Stimulated activated CD8-positive, alpha-beta memory T cell treated with anti-CD3 and anti-CD28 coated beads, Interleukin-2, amount 100 ng/mL, for 1 hour (primary cell): Measurements from ENCODE around the gene GPR157.

Experiments
- DNase-seq, 2 donors: peaks; one replicate each; pipeline ENCODE4 v3.0.0-alpha.2; 2020; ENCODE audit warnings: low read depth in 2 of 2

GPR157 gene

GRCh38 chr1:9087411-9088125, 41.3 kb downstream of the GPR157 start:
- DNase-seq = no peak

DNA sequence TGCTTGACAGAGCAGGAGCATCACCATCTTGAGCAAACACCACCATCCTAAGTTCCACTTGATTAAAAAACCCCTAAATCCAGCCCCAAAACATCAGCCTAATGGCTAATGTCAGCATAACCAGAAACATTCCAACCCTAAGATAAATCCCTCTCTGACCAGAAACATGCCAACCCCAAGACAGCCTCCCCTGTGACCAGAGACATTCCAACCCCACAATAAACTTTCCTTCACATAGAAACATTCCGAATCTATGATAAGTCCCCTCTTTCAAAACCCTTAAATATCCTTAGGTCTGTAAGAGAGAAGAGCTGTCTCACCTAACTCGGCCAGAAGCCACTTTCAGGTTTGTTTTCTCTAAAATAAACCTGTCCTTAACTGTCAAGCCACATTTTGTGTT, 42.1 kb downstream of the GPR157 start:
- no peak for DNase-seq

DNA sequence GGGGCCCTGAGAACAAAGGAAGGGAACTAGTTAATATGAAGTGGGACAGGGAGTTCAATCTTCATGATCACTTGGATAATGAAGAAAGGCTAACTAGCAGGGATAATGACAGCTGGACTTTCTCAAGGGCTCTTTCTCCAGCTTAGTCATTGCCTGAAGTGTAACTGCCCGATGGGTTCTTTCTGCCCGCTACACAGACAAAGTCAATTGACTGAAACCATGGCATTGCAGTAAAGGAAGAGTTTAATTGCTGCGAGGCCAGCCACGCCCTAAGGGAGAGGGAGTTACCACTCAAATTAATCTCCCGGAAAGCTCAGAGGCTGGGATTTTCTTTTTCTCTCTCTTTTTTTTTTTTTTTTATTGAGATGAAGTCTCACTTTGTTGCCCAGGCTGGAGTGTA, 42.9 kb downstream of the GPR157 start:
- DNase-seq = no peak

GRCh38 chr1:9085306-9085940, 43.5 kb downstream of the GPR157 start:
- DNase-seq = no peak

GRCh38 chr1:9084906-9085305, 44.0 kb downstream of the GPR157 start:
- no peak for DNase-seq

DNA sequence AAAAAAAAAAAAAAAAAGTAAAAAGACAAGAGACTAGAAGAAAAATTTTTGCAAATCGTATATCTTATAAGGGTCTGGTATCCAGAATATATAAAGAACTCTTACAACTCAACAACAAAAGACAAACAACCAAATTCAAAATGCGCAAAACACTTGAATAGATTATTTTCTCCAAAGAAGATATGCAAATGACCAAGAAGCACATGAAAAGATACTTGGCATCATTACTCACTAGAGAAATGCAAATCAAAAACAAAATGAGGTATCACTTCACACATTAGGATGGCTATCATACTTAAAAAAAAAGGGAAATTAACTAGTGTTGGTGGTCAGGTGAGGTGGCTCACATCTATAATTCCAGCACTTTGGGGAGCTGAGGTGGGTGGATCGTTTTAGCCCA, 47.4 kb downstream of the GPR157 start:
- no peak for DNase-seq

- no peak for DNase-seq
Measured at GRCh38 chr1:9080705-9081291, 48.1 kb downstream of the GPR157 start.

DNA sequence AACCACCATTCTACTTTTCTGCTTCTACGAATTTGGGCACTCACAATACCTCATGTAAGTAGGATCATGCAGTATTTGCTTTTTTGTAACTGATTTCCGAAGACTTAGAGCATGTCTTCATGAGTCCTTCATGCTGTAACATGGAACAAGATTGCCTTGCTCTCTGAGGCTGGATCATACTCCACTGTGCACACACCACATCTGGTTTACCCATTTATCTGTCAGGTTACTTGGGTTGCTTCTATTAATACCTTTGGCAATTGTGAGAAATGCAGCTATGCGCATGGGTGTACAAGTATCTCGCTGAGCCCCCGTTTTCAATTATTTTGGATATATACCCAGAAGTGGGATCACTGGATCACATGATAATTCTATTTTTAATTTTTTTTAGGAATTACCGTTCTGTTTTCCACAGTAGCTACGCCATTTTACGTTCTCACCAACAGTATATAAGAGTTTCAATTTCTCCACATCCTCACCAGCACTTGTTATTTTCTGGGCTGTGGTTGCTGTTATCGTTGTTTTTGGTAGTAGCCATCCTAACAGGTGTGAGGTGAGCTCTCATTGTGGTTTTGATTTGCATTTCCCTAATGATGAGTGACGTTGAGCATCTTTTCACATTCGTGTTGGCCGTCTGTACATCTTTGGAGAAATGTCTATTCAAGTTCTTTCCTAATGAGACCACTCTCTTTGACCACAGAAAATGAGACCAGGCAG, 48.8 kb downstream of the GPR157 start:
- DNase-seq = no peak

DNA sequence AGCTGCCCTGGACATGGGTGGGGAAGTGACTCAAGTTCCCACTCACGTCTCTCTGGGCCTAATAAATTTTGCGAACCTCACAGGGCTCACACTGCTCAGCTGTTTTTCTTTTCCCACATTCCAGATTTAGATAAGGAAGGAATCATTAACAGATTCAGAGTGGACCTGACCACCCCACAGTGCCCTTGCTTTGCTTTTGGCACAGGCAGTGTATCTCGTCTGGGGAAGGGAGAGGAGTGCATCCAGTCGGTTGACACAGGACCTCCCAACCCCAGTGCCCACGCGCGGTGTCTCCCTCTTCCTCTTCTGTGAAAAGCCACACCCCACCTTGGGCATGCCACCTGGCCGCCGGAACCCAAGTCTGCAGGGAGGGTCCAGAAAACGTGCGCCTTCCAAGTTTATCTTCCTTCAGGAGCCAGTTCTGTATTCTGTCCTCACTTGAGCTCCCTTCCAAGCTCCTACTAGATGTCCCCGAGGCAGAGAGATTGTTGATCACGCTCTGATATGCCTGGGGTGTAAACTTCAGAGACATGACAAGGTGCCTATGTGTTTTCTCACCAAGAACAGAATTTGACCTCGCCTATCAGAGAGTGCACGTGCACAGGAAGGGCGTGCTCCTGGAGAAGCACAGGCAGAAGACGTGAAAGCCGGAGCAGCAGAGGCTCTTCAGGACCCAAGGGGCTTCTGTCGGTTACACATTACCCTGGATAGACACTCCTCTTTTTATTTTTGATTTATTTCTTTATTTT, 50.0 kb downstream of the GPR157 start:
- no peak for DNase-seq

DNA sequence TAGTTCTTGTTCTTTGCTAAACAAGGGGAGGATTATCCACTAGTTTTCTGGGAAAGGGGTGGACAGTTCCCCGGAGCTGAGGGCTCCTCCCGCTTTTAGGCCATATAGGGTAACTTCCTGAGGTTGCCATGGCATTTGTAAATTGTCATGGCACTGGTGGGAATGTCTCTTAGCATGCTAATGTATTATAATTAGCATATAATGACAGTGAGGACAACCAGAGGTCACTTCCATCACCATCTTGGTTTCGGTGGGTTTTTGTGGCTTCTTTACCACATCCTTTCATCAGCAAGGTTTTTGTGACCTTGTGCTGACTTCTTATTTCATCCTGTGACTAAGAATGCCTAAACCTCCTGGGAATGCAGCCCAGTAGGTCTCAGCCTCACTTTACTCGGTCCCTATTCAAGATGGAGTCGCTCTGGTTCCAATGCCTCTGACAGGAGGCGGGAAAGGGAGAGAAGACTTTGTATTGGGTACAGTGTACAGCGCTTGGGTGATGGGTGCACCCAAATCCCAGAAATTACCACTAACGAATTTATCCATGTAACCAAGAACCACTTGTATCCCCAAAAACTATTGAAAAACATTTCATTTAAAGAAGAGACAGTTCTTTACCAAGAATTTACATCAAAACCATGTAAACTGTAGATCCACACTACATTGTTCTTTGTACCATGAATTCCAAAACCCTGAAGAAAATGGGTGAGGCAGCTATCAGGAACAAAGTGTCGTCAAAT, 50.7 kb downstream of the GPR157 start:
- no peak for DNase-seq

DNA sequence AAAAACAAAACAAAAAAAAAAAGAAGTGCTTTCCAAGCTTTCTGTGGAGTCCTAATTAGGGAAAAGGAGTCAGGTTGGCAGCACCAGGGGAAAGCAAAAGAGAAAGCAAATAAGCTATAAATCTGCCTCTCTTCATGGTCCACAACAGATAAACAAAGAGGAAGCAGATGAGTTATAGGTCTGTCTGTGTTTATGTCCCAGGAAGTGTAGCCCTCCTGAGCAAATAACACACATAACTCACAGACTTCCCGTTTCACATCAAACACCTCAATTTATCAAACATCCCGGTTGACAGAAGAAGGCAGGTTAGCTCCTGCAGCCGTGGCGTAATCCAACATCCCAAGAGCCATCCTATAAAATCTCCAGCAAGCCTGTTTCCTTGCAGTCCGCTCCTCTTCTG, 53.9 kb downstream of the GPR157 start:
- DNase-seq = no peak

- DNase-seq = no peak
Measured at GRCh38 chr1:9073143-9073542, 55.8 kb downstream of the GPR157 start.

DNA sequence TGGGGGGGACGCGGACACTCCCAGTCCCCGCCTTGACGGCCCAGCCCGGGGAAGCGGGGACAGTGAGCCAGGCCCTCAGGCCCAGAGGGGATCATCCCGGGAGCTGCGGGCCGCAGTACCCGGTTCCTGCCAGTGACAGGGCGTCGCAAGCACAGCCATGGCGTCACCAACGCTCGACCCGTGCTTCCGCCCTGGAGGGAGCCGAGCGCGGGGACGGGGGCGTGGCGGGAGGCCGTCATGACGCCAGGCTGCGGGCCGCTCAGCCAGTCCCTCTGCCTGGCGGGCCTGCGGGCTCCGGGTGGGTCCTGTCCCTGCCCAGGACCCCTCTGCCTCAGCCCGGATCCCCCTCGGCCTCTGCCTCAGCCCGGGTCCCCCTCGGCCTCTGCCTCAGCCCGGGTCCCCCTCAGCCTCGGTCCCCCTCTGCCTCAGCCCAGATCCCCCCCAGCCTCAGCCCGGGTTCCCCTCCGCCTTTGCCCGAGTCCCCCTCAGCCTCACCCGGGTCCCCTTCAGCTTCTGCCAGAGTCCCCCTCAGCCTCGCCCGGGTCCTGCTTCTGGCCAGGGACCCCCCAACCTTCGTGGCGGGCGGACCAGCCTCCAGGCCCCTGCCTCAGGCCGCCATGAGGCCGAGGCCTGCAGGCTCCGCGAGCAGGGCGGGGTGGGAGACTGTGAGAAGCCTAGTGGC, 57.2 kb downstream of the GPR157 start:
- DNase-seq = no peak

DNA sequence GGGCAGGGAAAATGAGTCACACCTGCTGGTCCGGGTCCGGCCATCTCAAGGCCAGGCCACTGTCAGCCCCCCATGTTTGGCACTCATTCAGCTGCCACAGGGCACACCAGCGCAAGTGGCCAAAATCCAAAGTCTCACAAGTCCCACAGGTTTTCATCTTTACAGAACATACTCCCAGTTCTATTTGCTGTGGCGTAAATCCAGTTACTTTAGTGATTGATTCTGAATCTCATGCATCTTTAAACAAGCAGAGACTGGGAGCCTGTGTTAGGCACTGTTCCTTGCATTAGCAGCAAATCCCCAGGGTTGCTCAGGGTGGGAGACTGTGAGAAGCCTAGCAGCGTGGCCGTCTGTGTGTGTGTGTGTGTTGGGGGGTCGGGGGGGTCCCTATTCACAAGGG, 58.4 kb downstream of the GPR157 start:
- no peak for DNase-seq

GRCh38 chr1:9069326-9070100, 59.4 kb downstream of the GPR157 start, which contains the start of gene SLC2A5:
Gene SLC2A5, minus strand, starts transcription at chr1:9069635. Its CDS starts 99 bp downstream, at chr1:9069536.
- no peak for DNase-seq

GRCh38 chr1:9068981-9069325, 59.9 kb downstream of the GPR157 start:
- DNase-seq = no peak

DNA sequence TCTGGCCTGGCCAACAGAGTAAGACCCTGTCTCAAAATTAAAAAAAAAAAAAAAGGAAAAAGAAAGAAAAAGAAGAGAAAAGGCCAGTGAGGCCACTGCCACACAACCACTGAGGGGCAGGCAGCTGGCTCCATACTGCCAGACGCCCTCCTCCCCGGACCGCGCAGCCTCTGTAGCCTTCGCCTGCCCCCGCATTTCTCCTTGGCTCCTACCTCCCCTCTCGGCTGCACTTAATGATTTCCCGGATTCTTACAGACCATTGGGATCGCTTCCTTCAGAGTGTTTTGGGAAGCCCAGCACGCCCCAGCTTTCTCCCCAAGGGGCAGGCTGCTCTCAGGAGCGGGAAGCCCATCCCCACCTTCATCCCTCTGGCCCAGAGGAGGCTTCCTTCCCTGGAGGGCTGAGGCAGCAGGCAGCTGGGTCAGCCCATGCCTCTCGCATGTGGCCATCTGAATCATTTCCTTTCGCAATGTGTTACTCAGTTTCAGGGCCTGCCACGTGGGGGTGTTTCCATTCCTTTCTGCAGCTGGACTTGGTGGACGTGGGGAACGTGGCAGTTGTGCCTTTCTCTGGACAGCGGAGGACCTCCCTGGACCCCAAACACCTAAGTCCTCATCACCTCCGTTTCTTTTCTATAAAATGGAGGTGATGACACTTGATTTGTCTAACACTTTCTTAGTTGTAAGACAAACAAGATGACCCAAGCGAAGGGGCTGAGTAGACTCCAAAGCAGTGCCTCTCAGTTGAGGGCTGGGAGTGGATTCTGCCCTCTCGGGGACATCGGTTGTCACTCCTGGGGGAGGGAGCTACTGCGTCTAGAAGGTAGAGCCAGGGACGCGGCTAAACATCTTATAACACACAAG, 61.7 kb downstream of the GPR157 start:
- DNase-seq = no peak

DNA sequence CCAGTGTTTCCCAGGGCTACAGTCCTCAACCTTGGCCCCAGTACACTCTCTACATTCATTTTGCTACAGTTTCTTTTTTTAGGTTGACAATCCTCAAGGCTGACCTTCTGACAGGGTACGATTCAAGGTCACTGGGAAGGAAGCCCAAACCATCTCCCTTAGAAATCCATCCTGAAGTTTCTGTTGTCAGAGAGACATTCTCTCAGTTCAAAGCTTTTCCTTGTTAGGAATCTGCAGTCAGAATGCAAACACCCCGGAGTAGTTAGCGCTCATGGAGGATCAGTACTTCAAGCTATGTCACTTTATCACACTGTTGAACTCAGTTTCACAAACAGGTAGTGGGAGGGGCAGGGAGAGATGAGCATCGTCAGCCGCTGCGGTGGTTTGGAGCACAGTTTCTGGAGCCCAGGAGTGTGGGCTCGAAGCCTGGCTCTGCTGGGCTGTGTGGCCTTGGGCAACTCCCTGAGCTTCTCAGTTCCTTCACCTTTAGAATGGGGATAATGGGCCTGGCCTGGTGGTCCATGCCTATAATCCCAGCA, 63.6 kb downstream of the GPR157 start:
- no peak for DNase-seq

- DNase-seq = no peak
Measured at GRCh38 chr1:9062846-9063245, 66.1 kb downstream of the GPR157 start.
